ENCODE data around the gene MEP1A.

MEP1A gene

GRCh38 chr6:46776070-46776712, 17.0 kb upstream of the MEP1A start:
- no peak for DNase-seq

- DNase-seq = no peak
These were observed 15.5 kb upstream of the MEP1A start for GRCh38 chr6:46777476-46778346.

GRCh38 chr6:46781478-46782378, 11.5 kb upstream of the MEP1A start:
- peak; percentile 53 to 61 for DNase-seq

- no peak for DNase-seq
These were observed 8.7 kb upstream of the MEP1A start for GRCh38 chr6:46784535-46784934.

GRCh38 chr6:46787871-46788540, 5.2 kb upstream of the MEP1A start:
- DNase-seq = no peak

- DNase-seq = no peak
These were observed 4.4 kb upstream of the MEP1A start for GRCh38 chr6:46788791-46789190.

- no peak for DNase-seq
These were observed 3.5 kb upstream of the MEP1A start for GRCh38 chr6:46789434-46790354.

GRCh38 chr6:46790355-46790874, 2.8 kb upstream of the MEP1A start:
- DNase-seq = no peak

GRCh38 chr6:46792635-46793034, 554 bp upstream of the MEP1A start:
- DNase-seq = no peak

GRCh38 chr6:46794068-46794467, 879 bp downstream of the MEP1A start:
- DNase-seq = no peak

GRCh38 chr6:46795816-46796215, 2.6 kb downstream of the MEP1A start:
- DNase-seq = no peak

GRCh38 chr6:46796848-46797580, 3.8 kb downstream of the MEP1A start:
- DNase-seq = no peak

GRCh38 chr6:46799657-46800056, 6.5 kb downstream of the MEP1A start:
- DNase-seq = no peak

- DNase-seq = no peak
These were observed 15.6 kb downstream of the MEP1A start for GRCh38 chr6:46808806-46809205.

- DNase-seq = no peak
These were observed 21.9 kb downstream of the MEP1A start for GRCh38 chr6:46815130-46815529.

GRCh38 chr6:46816626-46817025, 23.4 kb downstream of the MEP1A start:
- no peak for DNase-seq

GRCh38 chr6:46819561-46819960, 26.4 kb downstream of the MEP1A start:
- no peak for DNase-seq

- no peak for DNase-seq
These were observed 28.3 kb downstream of the MEP1A start for GRCh38 chr6:46821458-46821881.

GRCh38 chr6:46828939-46829338, 35.8 kb downstream of the MEP1A start:
- no peak for DNase-seq

GRCh38 chr6:46832816-46833215, 39.6 kb downstream of the MEP1A start:
- DNase-seq = no peak
